ENCODE results near the gene GALNT11.

- TF ChIP-seq CTCF (IDR thresholded peaks at IDR 0.05) (no peak), POLR2AphosphoS5 (IDR thresholded peaks at IDR 0.05) (no peak), POLR2A (IDR thresholded peaks at IDR 0.05) (no peak), EP300 (IDR thresholded peaks at IDR 0.05) (no peak)
Measured at GRCh38 chr7:152051968-152052367, 26.5 kb downstream of the GALNT11 start.
